Sigmoid colon (tissue), 4 donors: ENCODE data around the gene DPP8.
"Not testable (repeated sequence)": the region's sequence is repeated elsewhere in the genome, so short reads cannot be mapped to it uniquely, and the experiment has no call there.

Experiments used
- CTCF ChIP-seq, 4 experiments: fragments of 450-650 bp in 3 of 4; fragments of 200-600 bp in 1 of 4; IDR thresholded peaks; one replicate each; pipeline ENCODE4 v1.5.1; 2016 to 2019; ENCODE audit warnings: antibody characterized with exemption in 4 of 4, mild to moderate bottlenecking in 3 of 4, moderate library complexity in 2 of 4
- EP300 ChIP-seq, 4 donors: sonication (generic); formaldehyde crosslinking; IDR thresholded peaks; one replicate each; pipeline ENCODE4 v1.6.1; 2017; ENCODE audit warnings: antibody characterized with exemption in 4 of 4
- POLR2A ChIP-seq, 2 donors: fragments of 450-650 bp; IDR thresholded peaks; one replicate each; pipeline ENCODE4 v1.6.1; 2016; ENCODE audit warnings: antibody characterized with exemption in 2 of 2, mild to moderate bottlenecking in 2 of 2, moderate library complexity in 2 of 2
- POLR2AphosphoS5 ChIP-seq, 4 donors: sonication (generic); formaldehyde crosslinking; IDR thresholded peaks; one replicate each; pipeline ENCODE4 v1.6.1; 2017; ENCODE audit warnings: antibody characterized with exemption in 4 of 4

GRCh38 chr15:65398486-65398885 lies 119.0 kb downstream of the DPP8 start:
- not testable (repeated sequence) for TF ChIP-seq CTCF, POLR2A, POLR2AphosphoS5, EP300 (IDR thresholded peaks at IDR 0.05)
